Nasal cavity respiratory epithelium epithelial cell of viscerocranial mucosa (primary cell): ENCODE measurements around the gene LMNA. TPM values are rescaled to one million over a fixed set of nuclear protein-coding genes. Genes with fewer than 3 reads are reported as not detected.

ENCODE experiments used
- total RNA-seq: library from RNA; depleted of rRNA; stranded (reverse); fragments of >200 nt; gene quantifications from 2 replicates; pipeline ENCODE4 v1.2.3, GENCODE V29; 2014

Gene LMNA
- 455 and 618 TPM in 2 replicates for total RNA-seq

GRCh38 chr1:156114101-156114918 is at the start of gene LMNA:
LMNA (plus strand) TSS chr1:156114711; CDS start chr1:156114919, 208 bp downstream.

GRCh38 chr1:156082309-156083091 is 32.0 kb upstream of the LMNA start, which contains the start of gene MEX3A:
MEX3A (minus strand) TSS chr1:156082465; CDS start chr1:156081998, 467 bp downstream.

GRCh38 chr1:156153362-156153761 is 38.9 kb downstream of the LMNA start, which contains the start of gene SEMA4A:
SEMA4A (plus strand) TSS chr1:156153585; CDS start chr1:156154579, 994 bp downstream.

Other genes starting within 250 kb of the LMNA start
- gene RIT1, start 203.4 kb upstream of the LMNA start, total RNA-seq: 37.9 and 54.8 TPM in 2 replicates
- gene KHDC4, start 180.3 kb upstream of the LMNA start, total RNA-seq: 28.4 and 34.4 TPM in 2 replicates
- not detected in 2 replicates for gene RXFP4, start 173.1 kb upstream of the LMNA start, total RNA-seq
- 131 and 138 TPM in 2 replicates for gene ARHGEF2, start 136.2 kb upstream of the LMNA start, total RNA-seq
- gene SSR2, start 93.8 kb upstream of the LMNA start, total RNA-seq: 168 and 426 TPM in 2 replicates
- gene UBQLN4, start 60.9 kb upstream of the LMNA start, total RNA-seq: 18.5 and 26.7 TPM in 2 replicates
- 60.7 and 67.3 TPM in 2 replicates for gene LAMTOR2, start 59.9 kb upstream of the LMNA start, total RNA-seq
- 46.8 and 48.7 TPM in 2 replicates for gene RAB25, start 53.6 kb upstream of the LMNA start, total RNA-seq
- 1.7 and 6.0 TPM in 2 replicates for gene MEX3A, start 32.2 kb upstream of the LMNA start, total RNA-seq
- gene SEMA4A, start 38.9 kb downstream of the LMNA start, total RNA-seq: 3.8 and 11.9 TPM in 2 replicates
- gene SLC25A44, start 79.4 kb downstream of the LMNA start, total RNA-seq: 9.2 and 14.5 TPM in 2 replicates
- 21.2 and 44.4 TPM in 2 replicates for gene PMF1, start 98.3 kb downstream of the LMNA start, total RNA-seq
- gene BGLAP, start 127.5 kb downstream of the LMNA start, total RNA-seq: under 0.01 and 0.07 TPM in 2 replicates
- 0.34 and 1.1 TPM in 2 replicates for gene PAQR6, start 133.3 kb downstream of the LMNA start, total RNA-seq
- gene SMG5, start 168.1 kb downstream of the LMNA start, total RNA-seq: 47.8 and 91.1 TPM in 2 replicates
- gene TMEM79, start 169.6 kb downstream of the LMNA start, total RNA-seq: 9.2 and 16.1 TPM in 2 replicates
- 27.0 and 28.6 TPM in 2 replicates for gene GLMP, start 181.0 kb downstream of the LMNA start, total RNA-seq
- 0.57 TPM in 1 of 2 replicates, not detected in the other for gene VHLL, start 184.6 kb downstream of the LMNA start, total RNA-seq
- 352 and 394 TPM in 2 replicates for gene CCT3, start 223.6 kb downstream of the LMNA start, total RNA-seq
- gene TSACC, start 223.8 kb downstream of the LMNA start, total RNA-seq: 0.34 and 0.36 TPM in 2 replicates